GM19467 (cell line): ENCODE data around the gene EREG.
"Not testable (repeated sequence)": the region's sequence is repeated elsewhere in the genome, so short reads cannot be mapped to it uniquely, and the experiment has no call there.

Experiments used
- ATAC-seq: cut with Tn5 transposase; IDR thresholded peaks from one replicate; pipeline ENCODE4 v1.9.1; 2021; ENCODE audit warnings: mild to moderate bottlenecking, moderate library complexity; ENCODE audit not compliant: unreplicated experiment

EREG gene

GRCh38 chr4:74387790-74388189 lies 22.8 kb downstream of the EREG start:
- no peak for ATAC-seq

DNA sequence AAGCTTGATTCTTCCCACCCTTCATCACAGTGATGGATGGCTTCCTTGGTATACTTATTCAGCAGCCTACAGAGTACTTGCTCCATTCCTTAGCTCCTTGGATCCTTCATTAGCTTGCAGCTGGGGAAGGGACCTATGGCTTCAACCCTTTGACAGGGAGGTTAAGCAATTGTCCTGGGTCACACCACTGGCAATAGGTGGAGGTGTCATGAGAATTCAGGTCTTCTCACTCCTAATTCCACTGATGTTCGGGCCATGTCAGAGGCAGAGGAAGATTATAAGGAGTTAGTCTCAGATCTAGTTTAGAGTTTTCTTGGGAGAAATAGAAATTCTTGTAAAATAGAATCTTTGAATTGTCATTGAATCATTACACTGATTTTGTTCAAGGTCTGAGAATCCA lies 24.5 kb downstream of the EREG start:
- no peak for ATAC-seq

DNA sequence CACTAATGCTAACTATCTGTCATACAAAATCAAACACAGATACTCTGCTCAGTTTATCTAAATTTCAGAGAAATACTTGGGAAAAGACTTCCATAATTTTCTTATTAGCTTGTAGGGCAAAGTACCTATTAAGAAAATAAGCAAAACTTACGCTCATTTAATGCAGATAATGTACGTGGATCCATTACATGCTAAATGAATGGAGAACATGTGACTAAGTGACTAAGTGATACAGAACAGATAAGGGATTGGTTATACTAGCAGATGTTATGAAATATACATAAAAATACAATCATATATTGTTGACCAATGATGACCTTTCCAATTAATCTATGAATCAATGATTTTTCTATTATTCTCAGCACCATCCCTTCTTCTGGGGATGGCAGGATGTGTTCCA lies 25.7 kb downstream of the EREG start:
- no peak for ATAC-seq

DNA sequence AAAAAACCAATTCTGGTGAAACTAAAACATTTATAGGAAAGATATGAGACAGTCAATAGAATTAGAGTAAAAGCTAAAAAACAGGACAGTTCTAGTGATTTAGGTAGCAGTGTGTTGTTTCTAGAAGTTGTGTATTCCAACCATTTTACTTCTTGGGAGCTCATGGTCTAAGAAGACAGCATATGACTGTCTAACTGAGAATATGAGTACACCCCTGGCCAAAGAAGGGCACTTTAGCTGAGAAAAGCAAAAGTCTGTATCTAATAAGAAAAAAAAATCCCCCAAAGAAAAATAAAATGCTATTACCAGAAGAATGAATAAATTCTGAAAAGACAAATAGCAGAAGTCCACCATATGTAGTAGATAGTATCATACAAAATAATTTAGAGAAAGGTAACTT lies 26.4 kb downstream of the EREG start:
- no peak for ATAC-seq

GRCh38 chr4:74391890-74392475 lies 27.0 kb downstream of the EREG start:
- no peak for ATAC-seq

DNA sequence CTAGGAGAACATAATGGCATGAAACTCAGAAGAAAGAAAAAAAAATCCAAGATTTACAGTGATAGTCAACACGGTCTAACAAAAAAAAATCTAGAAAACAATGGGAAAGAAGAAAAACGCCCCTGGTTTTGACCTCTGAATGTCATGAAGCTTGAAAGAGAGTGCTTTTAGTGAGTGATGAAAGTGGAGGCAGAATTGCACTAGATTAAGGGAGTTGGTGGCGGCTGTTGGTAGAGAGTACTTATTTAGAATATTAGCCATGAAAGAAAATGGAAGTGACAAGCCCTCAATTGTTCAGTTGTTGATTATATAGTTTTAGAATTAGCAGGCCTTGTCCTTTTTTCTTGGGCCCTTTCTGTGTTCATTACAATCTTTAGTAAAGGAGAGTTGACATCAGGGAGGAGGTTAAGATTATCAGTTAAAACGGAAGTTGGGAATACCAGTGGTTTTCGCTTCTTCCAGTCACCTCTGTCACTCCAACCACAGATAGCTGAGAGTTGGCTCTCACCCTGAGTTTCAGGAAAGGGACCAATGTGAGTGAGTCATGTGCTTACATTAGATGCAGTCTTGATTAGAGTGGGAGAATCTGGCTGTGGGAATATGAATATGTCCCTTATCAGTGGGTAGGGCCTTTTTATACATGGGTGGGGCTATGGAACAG lies 29.7 kb downstream of the EREG start:
- ATAC-seq, result no peak

DNA sequence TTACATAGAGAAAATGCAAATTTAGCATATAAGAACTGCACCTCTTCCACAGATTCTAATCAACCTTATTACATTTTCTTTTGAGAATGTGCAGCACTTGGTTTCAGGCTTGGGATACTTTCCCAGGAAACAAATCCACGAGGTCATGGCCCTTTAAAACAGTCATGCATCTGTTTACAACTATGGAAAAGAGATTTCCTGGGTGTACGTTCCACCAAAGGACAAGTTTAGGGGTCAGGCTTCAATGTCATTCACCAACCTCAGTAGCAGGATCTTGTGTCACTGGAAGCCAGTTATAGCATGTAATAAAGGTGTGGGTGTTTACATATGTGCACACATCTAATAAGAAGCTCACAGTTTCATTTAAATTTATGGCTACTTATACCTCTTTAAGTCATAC lies 30.7 kb downstream of the EREG start:
- no peak for ATAC-seq

GRCh38 chr4:74397748-74398426 lies 32.9 kb downstream of the EREG start:
- ATAC-seq, result no peak

DNA sequence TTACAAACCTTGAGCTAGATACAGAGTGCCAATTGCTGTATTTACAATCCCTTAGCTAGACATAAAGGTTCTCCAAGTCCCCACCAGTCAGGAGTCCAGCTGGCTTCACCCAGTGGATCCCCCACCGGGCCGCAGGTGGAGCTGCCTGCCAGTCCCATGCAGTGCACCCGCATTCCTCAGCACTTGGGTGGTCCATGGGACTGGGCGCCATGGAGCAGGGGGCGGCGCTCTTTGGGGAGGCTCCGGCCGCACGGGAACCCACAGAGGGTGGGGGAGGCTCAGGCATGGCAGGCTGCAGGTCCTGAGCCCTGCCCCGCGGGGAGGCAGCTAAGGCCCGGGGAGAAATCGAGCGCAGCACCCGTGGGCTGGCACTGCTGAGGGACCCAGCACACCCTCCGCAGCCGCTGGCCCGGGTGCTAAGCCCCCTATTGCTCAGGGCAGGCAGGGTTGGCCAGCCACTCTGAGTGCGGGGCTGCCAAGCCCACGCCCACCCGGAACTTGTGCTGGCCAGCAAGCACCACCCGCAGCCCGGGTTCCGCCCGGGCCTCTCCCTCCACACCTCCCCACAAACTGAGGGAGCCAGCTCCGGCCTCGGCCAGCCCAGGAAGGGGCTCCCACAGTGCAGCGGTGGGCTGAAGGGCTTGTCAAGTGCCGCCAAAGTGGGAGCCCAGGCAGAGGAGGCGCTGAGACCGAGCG lies 34.1 kb downstream of the EREG start:
- ATAC-seq, result not testable (repeated sequence)

GRCh38 chr4:74400395-74400794 lies 35.5 kb downstream of the EREG start:
- no peak for ATAC-seq

DNA sequence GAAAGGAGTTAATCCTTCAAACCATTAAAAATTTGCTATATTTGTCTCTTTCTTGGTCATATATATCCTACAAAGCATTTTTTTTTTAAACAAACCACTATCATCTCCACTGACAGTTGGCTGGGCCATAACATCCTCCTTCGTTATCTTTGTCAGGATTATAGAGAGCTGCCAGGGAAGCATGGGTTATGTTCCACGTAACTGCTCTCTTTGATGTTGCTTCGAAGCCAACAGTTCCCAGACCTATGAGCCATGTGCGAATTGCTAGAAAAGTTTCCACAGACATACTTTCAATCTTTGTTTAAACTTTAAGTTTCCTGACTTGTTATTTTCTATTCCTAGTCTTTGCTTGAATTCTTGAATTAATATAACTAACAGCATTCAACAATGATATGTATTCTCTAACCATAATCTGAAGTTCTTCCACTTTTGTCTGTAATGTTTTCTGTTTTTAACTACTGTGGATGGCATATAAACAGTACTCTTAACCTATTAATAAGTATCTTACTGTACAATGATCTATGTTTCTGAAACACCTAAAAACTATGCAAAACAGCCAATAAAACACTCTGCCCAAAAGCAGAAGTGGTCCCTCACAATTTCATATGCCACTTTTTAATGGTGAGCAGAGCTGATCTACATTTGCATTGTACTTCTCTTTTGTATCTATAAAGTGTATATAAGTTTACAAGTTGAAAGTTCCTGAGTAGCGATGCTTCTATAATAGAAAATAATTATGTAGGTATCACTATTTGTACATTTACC lies 37.9 kb downstream of the EREG start:
- peak; percentile 97 for ATAC-seq

DNA sequence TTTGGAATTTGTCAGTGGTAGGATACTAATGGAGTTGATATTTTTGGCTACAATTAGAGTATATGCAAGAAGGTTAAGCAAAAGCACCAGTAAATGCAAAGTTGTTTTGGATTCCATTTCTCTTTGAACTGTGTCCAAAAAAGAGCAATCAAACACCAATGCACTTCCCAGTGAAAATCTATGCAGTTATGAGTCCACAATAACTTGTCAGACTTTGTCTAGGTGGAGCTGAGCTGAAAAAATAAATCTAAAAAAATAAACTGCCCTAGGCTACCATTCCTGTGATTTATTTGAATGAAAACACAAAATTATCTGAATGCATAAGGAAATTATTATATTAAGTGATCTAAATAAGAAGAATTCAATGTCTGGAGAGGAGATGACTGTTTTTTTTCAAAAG lies 42.9 kb downstream of the EREG start:
- no peak for ATAC-seq

DNA sequence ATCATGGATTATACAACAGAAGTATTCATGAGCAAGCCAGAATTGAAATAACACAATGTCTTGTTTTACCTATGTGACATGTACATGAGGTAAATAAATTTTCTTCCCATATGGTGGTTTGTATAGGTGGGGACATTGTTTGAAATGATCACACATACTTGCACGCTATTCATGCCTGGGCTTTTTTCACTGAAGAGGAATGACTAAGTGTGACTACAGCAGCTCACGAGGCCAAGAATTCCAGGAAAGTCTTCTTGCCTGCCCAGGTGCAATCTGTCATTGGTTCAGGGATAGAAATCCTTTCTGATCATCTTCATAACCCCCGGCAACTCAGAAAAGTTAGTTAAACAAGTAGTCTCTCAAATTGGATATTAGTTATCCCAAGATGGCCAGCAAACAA lies 43.7 kb downstream of the EREG start:
- ATAC-seq, result no peak

DNA sequence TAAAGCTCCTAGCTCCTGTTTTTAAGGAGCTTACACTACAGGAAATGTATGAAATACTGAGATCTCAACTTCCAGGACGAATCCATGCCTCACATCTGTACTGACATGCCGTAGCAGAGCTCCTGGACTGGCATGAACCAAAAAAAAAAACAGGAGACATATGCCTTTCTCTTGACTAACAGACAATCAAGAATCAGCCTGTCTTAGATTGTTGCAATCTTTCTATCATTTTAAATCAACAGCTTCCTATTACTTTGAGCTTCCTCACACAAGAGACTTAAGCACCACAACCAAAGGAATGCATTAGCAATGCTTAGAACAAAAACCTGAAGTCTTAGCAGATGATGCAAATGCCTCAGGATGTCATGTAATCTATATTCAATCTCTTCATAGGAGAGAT lies 45.3 kb downstream of the EREG start:
- ATAC-seq, result no peak

DNA sequence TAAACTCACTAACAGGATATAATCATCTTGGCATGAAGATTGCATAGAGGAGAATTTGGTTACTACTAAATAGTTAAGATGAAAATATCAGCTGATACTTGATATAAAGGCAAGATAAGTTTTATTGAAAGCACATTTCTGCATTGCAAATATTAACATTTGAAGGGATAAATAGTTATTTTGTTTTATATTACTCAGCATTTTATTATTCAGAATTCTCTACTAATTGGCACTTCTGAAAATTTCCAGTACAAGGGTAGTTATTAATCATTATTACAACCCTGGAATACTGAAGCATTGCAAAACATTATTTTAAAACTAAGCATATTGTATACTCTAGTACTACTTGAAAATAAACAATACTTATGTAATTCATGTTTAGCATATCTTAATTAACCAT lies 47.3 kb downstream of the EREG start:
- no peak for ATAC-seq

DNA sequence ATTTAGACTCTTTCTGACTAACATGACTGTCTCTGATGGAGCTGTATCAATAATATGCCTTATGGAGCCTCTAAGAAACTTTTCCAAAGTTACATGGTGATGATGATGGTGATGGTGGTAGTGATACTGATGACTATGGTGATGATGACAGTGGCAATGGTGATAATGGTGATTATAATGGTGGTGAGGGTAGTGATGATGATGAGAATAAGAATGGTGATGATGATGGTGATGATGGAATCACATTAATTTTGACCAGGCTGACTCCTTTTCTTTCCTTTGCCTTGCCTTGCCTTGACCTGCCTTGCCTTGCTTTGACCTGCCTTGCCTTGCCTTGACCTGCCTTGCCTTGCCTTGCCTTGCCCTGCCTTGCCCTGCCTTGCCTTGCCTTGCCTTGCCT lies 48.3 kb downstream of the EREG start:
- no peak for ATAC-seq

- no peak for ATAC-seq
Measured at GRCh38 chr4:74414149-74414809, 49.3 kb downstream of the EREG start.

DNA sequence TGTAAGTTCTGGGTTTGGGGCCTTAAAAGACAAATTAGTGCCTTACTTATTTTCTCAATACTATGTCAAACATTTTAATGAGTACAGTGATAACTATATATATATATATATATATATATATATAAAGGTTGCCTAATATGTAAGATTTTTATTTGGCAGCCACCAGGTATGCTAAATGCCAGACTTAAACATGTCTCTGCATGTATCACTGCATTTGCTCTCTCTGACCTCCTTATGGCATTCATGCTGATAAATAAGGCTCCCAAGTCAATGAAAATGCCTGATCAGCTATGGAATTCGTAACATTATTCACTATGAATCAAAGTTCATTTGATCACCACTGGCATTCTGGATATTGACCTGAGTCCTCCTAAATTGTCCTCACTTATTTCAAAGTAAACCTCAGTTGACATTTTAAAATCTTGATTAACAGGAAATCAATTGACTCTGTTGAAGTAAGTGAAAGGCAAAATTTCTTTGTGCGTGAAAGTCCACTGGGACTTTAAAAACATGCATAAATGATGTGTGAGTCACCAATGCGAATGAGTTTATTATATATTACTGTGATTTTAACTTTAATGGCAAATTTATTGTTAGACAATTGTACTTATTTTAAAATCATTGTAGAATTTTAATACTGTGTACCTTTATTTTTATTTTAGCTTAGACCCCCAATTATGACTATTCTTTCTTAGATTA lies 50.8 kb downstream of the EREG start:
- ATAC-seq, result no peak

DNA sequence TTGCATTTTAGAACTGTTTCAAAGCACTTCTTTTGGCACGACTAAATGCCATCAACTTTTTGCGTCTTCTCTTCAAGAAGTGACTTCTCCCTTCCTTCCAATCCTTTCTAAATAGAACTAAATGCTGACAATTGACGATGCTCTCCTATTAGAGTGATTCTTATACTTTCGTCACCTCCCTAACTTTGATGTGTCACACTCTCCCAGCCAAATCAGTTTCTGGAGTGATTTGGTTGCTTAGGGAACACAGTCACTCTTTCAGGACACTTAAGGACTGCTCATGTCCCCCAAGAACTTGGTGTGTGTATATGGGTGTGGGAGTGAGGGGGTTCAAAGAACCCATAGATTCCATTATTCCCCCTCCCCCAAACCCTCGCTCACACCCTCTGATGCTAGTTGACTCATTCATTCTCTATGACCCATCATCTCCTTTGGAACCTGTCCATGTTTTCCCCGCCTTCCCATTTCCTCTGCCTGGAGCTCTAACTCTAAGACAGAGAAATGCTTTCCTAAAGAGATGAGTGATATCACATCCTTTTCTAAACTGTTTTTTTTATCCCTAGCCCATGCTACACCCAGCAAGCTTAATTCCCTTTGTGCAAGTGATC lies 53.2 kb downstream of the EREG start:
- ATAC-seq, result no peak

GRCh38 chr4:74420863-74421262 lies 55.9 kb downstream of the EREG start:
- no peak for ATAC-seq
